Right ventricle myocardium inferior (tissue), 1 donor: Measurements from ENCODE around the gene CLSTN2. TPM values are rescaled to one million over a fixed set of nuclear protein-coding genes. Genes with fewer than 3 reads are reported as not detected.

Experiments used
- ATAC-seq: fragments of 200-7000 bp; cut with Tn5 transposase; one replicate; pipeline ENCODE4 v1.9.1; 2020; ENCODE audit warnings: mild to moderate bottlenecking, moderate library complexity
- DNase-seq: peaks from one replicate; pipeline ENCODE4 v3.0.0; 2021; ENCODE audit errors: missing footprints
- intact Hi-C: fragments of 100-400 bp; cut with DNase I; formaldehyde crosslinking; loops from one replicate; pipeline ENCODE4 v1.11.0; 2022
- total RNA-seq: library from RNA; stranded (reverse); fragmentation: NEBNext Ultra II Directional; extraction: Animal tissue kit (Norgen Biotek cat#: 25700); gene quantifications from one replicate; pipeline ENCODE4 v1.2.1, GENCODE V29; 2021
- donor health status: DM: no; HTN: yes; CAD: no; lungs with severe emphysema.

The CLSTN2 gene
- total RNA-seq, 1 donor from 2014 or later = 8.4 TPM

- intact Hi-C loops = loop anchor here (10.0 kb wide), 1 partner anchor 134 kb away; no protein-coding TSS in a partner anchor
- DNase-seq = no peak
- ATAC-seq = no peak
Measured at GRCh38 chr3:140360332-140360731, 425.3 kb downstream of the CLSTN2 start.

GRCh38 chr3:140363801-140364200 is 428.8 kb downstream of the CLSTN2 start:
- intact Hi-C loops = loop anchor here (10.0 kb wide), 1 partner anchor 131 kb away; no protein-coding TSS in a partner anchor
- DNase-seq (no peak), ATAC-seq (no peak)

GRCh38 chr3:140365872-140366697 is 431.1 kb downstream of the CLSTN2 start:
- DNase-seq = no peak
- intact Hi-C loops = loop anchor here (10.0 kb wide), 1 partner anchor 129 kb away; no protein-coding TSS in a partner anchor
- ATAC-seq = peak; percentile 33

- intact Hi-C loops = loop anchor here (10.0 kb wide), 1 partner anchor 126 kb away; no protein-coding TSS in a partner anchor
- no peak for DNase-seq
- no peak for ATAC-seq
Measured at GRCh38 chr3:140368223-140368811, 433.3 kb downstream of the CLSTN2 start.

GRCh38 chr3:140370686-140371085 is 435.7 kb downstream of the CLSTN2 start:
- intact Hi-C loops = no loop called here
- ATAC-seq (no peak), DNase-seq (no peak)

- intact Hi-C loops = no loop called here
- DNase-seq = no peak
- no peak for ATAC-seq
Measured at GRCh38 chr3:140373234-140373633, 438.2 kb downstream of the CLSTN2 start.

GRCh38 chr3:140375002-140375401 is 440.0 kb downstream of the CLSTN2 start:
- DNase-seq (no peak), ATAC-seq (no peak)
- intact Hi-C loops = no loop called here

GRCh38 chr3:140376136-140376889 is 441.3 kb downstream of the CLSTN2 start:
- intact Hi-C loops = no loop called here
- ATAC-seq = no peak

GRCh38 chr3:140377644-140378043 is 442.7 kb downstream of the CLSTN2 start:
- DNase-seq (no peak), ATAC-seq (no peak)
- intact Hi-C loops = no loop called here

More at GRCh38 chr3:140376136-140376889, 441.3 kb downstream of the CLSTN2 start:
- no peak for DNase-seq

- ATAC-seq = no peak
- intact Hi-C loops = no loop called here
- DNase-seq = no peak
Measured at GRCh38 chr3:140378571-140379340, 443.8 kb downstream of the CLSTN2 start.

- no peak for DNase-seq
- no peak for ATAC-seq
- intact Hi-C loops = no loop called here
Measured at GRCh38 chr3:140384028-140384771, 449.2 kb downstream of the CLSTN2 start.

GRCh38 chr3:140384876-140385275 is 449.9 kb downstream of the CLSTN2 start:
- DNase-seq = no peak
- intact Hi-C loops = no loop called here
- ATAC-seq = no peak

- intact Hi-C loops = no loop called here
Measured at GRCh38 chr3:140386357-140387100, 451.5 kb downstream of the CLSTN2 start.

GRCh38 chr3:140387244-140387643 is 452.3 kb downstream of the CLSTN2 start:
- intact Hi-C loops = no loop called here
- ATAC-seq = no peak
- no peak for DNase-seq

More at GRCh38 chr3:140386357-140387100, 451.5 kb downstream of the CLSTN2 start:
- ATAC-seq = peak; percentile 35
- DNase-seq = no peak

- ATAC-seq (no peak), DNase-seq (no peak)
- intact Hi-C loops = no loop called here
Measured at GRCh38 chr3:140388202-140388922, 453.4 kb downstream of the CLSTN2 start.

- intact Hi-C loops = no loop called here
- no peak for ATAC-seq
Measured at GRCh38 chr3:140391061-140391460, 456.1 kb downstream of the CLSTN2 start.

More at GRCh38 chr3:140391061-140391460, 456.1 kb downstream of the CLSTN2 start:
- no peak for DNase-seq
